M059J (cell line): Measurements from ENCODE around the gene ATPAF1. TPM values are rescaled to one million over a fixed set of nuclear protein-coding genes. Genes with fewer than 3 reads are reported as not detected.

Source experiments
- DNase-seq: peaks from one replicate; pipeline ENCODE4 v3.0.0-alpha.2; 2012; ENCODE audit warnings: low read depth
- total RNA-seq: library from RNA; depleted of rRNA; stranded (reverse); fragments of >200 nt; shearing (Covaris generic); gene quantifications from 2 replicates; pipeline ENCODE4 v1.2.3, GENCODE V29; 2014

The ATPAF1 gene
- total RNA-seq, 1 experiment from 2014 or later: 94.2 TPM

DNA sequence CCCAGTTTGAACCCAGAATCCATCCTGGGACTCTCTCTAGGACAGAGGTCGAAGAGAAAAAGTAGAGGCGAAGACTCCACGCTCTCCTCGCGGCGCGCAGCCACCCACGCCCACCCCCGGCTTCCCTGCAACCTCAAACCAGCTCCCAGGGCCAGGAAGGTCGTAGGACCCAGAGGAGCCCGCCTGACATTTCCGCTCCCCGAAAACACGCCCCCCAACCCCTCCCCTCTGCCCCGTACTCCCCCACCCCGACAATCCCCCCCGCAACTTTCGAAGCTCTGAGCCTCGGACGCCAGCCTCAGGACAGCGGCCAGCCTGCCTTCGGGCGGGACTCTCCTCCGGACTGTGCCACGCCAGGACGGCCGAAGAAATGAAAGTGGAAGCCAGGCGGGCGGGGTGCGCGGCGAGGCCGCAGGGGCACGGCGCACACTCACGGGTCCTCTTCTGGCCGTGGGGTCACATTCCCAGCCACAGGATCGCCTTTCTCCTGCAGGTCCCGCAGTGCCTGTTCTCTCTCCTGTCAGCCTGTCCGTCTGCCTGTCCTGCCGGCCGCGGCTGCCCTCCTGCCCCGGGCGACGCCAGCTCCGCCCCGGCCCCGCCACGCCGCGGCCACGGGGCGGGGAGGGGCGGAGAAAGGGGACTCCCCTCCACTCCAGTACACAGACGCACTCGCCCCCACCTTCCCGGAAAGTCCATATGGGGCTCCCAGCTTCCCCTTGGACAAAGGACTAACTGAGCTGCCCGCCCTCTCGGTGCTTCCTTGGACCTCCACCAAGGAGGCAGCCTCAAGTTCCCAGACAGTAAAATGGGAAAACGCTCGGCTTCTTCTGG is 51.7 kb downstream of the ATPAF1 start, which contains the start of gene MOB3C:
MOB3C (minus strand) TSS at position 535 of the 831 bp plus-strand sequence. CDS start 3,490 bp downstream, outside the sequence.
- DNase-seq: peak; percentile 83

- no peak for DNase-seq
These were observed 52.4 kb downstream of the ATPAF1 start for GRCh38 chr1:46615735-46616134.

GRCh38 chr1:46615088-46615487 is 53.1 kb downstream of the ATPAF1 start:
- DNase-seq: no peak

DNA sequence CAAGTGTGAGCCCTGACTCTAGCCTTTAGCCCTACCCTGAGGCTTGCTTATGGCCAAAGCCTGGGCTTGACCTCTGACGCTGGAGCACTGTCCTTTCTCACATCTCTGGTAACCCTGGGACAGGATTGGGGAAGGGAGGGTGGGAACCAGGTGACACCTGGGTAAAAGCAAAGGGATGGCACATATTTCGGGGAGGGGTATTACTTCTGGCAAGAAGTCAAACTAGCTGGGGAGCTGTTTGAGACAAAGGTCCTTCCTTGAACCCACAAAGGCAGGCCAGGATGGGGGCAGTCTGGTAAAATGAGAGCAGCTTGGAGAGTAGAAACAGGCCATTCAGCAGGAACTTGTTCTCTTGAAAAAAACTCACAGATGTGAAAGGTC is 53.6 kb downstream of the ATPAF1 start:
- DNase-seq: no peak

DNA sequence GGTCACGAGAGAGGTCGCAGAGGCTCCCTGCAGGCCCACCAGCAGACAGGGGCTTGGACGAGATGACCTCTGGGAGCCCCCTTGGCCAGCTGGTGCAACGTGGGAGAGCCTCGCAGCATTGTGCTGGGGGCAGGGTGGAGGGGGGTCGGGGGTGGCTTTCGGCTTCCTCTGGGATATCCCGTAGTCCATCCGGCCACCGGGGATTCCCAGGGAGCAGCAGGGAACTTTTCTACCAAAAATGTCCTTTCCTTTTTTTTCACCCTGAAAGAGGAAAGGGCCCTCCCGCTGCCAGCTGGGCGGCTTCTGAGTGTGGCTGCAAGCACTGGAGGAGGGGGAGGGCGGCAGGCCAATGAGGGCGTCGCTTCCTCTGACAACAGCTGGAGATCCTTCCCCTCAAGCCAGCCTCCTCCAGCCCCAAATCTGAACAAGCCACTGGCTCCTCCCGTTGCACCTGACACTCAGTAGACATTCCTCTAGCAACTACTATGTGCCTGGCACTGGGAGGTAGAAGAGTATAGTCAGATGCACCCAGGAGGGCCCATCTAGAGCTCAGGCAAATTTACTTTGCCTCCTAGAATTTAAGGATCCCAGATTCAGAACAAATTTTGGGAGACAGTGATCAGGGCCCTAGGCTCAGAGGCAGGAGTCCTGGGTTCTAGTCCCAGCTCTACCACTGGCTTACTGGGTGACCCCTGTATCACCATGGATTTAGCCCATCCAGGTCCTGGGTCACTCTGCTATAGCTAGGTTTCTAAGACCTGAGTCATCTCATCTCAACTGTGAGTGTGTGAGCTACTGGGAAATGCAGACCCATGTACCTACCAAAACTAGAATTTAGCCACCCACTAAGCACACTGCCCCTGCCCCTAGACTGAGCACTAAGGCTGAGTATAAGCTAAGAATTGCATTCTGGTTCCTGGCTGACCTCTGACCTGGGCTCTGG is 54.2 kb downstream of the ATPAF1 start:
- DNase-seq: peak; percentile 39

DNA sequence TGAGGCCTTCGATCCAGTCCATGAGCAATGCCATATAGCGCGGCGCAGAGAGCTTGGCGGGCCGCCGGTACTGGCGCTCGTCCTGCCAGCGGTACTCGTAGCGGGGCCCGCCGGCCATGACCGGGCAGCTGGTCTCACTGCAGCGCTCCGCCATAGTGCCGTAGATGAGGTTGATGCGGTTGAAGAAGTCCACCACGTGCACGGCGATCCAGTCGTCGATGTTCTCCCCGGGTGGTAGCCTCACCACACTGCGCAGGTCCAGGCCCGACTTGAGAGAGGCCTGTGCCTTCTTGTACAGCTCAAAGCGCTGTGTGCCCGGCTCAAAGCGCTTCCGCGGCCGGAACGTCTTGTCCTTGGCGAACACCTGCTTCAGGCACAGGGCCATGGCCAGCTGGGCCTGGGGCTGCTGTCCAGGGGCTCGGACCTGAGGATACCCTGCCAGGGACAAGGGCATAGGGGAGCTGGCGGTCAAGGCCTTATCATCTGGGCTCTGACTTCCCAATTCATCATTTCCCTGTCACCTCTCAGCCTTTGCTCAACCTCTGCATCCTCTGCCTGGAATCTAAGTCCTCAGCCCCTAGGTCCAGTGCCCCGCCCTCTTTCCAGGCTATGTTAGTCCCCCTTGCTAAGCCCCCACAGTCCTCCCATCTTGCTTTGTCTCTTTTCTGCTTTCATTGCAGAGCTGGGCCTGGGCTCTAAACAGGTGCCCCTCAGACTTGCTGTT is 55.1 kb downstream of the ATPAF1 start:
- no peak for DNase-seq

DNA sequence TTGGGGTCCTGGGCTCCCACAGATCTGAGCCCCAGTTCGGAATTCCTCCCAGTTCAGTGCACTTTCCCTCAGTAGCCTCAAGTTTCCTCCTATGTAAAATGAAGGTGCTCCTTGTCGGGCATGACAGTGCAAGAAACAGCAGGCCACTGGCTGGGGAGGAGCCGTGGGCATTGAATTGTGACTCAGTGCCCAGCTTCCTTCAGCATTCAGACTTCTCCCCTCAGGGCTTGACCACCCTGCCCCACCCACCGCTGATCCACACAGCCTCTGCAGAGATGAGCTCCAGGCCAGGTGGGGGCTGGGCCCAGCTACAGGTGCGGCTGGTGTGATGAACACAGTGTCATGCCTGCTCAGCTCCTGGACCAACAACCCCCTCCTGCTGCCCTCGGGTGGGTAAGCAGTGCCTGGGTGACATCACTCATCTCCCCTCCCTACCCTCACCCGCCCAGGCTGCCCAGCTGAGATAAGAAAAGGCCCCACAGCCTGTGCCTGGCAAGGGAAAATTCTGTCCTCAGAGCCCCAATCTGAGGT is 56.4 kb downstream of the ATPAF1 start:
- peak; percentile 94 for DNase-seq

- DNase-seq: no peak
These were observed 60.6 kb downstream of the ATPAF1 start for GRCh38 chr1:46607345-46608130.

- no peak for DNase-seq
These were observed 61.8 kb downstream of the ATPAF1 start for GRCh38 chr1:46606255-46606965.

DNA sequence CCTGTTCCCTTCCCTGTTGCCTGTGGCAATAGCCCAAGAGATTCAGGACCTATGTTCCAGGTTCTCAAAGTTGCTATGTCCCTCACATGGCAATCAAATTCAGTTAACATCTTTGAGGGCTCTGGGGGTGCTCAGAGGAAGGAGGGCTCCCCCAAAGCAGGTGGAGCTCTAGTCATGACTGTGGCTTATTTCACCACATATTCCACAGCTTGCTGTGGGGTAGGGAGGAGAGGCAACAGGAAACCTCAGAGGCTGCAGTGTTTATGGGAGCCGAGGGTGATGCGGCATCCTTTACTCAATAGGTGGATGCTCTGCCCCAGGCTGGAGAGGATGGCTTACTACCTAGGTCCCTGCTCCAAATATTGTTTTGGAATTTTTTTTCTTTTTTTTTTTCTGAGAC is 62.9 kb downstream of the ATPAF1 start:
- DNase-seq: no peak

DNA sequence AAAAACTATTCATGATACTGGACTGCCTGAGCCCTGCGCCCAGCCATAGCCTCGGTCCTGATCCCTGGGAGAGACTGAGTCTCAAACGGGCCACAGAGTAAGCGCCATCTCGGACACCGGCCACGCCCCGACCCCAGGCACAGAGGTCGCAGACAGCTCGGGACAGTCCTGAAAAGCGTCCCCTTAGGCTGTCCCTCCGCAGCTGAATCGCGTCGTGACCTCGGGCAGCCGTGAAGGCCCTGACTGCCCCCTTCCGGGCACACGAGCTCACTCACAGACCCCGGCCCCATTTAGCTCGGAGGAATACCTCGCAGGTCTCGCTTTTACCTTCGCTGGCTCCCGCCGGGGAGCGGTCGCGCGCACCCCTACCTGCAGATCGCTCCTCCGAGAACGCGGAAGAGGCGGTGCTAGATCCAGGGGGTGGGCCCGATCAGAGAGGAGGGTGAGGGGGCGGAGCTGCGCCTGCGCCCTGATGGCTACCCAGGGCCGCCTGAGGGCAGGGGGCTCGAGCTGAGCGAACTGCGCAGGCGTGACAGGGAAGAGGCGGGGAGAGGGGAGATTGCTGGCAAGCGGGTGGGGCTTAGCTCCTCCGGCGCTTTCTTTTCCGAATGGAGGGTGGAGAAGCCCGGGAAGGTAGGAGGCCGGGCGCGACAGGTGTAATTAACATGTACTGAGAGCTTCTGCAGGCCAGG is 64.2 kb downstream of the ATPAF1 start, which contains the start of gene MKNK1:
MKNK1 (minus strand) TSS at position 411 of the 692 bp plus-strand sequence. CDS start 20,941 bp downstream, outside the sequence.
- DNase-seq: peak; percentile 79

- no peak for DNase-seq
These were observed 64.7 kb downstream of the ATPAF1 start for GRCh38 chr1:46603481-46603857.

- no peak for DNase-seq
These were observed 66.7 kb downstream of the ATPAF1 start for GRCh38 chr1:46601257-46602007.

- DNase-seq: no peak
These were observed 68.8 kb downstream of the ATPAF1 start for GRCh38 chr1:46599059-46599970.

DNA sequence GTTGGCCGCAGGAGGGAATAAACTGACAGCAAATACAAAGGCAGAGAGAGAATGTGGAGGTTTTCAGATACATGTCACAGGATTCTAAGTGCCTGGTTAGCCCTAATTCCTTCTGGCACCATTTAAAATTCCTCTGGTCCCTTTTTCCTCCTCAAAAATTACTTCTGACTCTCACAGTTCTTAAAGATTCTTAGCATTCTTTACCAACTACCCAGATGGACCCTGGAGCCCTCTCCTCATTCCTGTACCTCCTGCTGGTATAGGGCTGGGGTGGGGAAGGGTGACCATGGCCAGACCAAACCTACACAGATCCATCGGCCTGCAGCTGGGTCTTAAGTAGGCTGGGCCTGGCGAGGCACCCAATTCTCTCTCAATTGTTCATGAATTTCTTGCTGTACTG is 71.3 kb downstream of the ATPAF1 start:
- DNase-seq: no peak

- no peak for DNase-seq
These were observed 72.1 kb downstream of the ATPAF1 start for GRCh38 chr1:46596036-46596435.

DNA sequence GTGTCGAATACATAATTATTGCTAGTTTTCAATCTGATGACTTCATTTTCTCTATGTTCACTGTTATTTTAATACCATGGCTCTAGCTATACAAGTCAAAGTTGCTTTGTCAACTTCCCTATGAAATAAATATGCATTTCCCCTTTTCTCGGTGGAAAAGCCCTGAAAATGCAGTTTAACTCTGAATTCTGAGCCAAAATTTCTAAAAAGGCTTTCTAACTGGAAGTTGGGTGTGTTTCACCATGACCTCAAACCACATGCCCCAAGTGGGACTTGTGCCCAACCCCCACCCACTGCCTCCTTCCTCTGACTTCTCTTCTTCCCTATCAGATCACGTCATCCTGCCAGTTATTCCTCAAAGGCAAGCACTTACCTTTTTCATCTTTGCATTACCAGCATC is 73.0 kb downstream of the ATPAF1 start:
- DNase-seq: no peak

DNA sequence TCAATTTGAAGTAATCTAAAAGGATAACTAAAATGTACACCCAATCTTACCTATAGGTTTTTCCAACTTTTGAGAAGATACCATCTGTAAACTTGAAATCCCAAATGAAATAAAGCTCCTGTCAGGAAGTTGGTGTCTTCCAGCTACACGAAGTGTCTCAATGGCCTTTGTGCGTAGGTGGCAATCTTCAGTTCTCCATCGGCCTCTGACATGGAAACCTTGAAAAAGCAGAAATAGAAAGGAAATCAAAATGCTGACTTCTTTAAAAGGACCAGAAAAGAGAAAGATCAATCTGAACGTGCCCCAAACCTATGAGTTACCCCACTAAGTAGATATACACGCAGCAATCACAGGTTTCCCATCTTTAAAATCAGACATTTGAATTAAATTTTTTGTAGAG is 74.1 kb downstream of the ATPAF1 start:
- DNase-seq: no peak
